Lower lobe of right lung (tissue), 2 donors: Measurements from ENCODE around the gene LCN15. TPM values are rescaled to one million over a fixed set of nuclear protein-coding genes. Genes with fewer than 3 reads are reported as not detected.

Experiments used
- ATAC-seq, 2 donors: fragments of 200-7000 bp; cut with Tn5 transposase; one replicate each; pipeline ENCODE4 v1.9.1; 2020 to 2022; ENCODE audit warnings: mild to moderate bottlenecking in 2 of 2, moderate library complexity in 2 of 2
- DNase-seq: peaks from one replicate; pipeline ENCODE4 v3.0.0-alpha.2; 2020
- H3K27ac ChIP-seq: fragments of 200-600 bp; one replicate; pipeline ENCODE4 v1.8.0; 2022
- H3K27me3 ChIP-seq: fragments of 200-600 bp; one replicate; pipeline ENCODE4 v1.8.0; 2022; ENCODE audit warnings: low read depth
- H3K36me3 ChIP-seq: fragments of 200-600 bp; one replicate; pipeline ENCODE4 v1.8.0; 2022; ENCODE audit warnings: mild to moderate bottlenecking
- H3K4me1 ChIP-seq: fragments of 200-600 bp; one replicate; pipeline ENCODE4 v1.8.0; 2022
- H3K4me3 ChIP-seq: fragments of 200-600 bp; one replicate; pipeline ENCODE4 v1.8.0; 2022; ENCODE audit warnings: mild to moderate bottlenecking
- H3K9me3 ChIP-seq: fragments of 200-600 bp; one replicate; pipeline ENCODE4 v1.8.0; 2022
- CTCF ChIP-seq: fragments of 200-600 bp; IDR thresholded peaks from one replicate; pipeline ENCODE4 v1.8.0; 2022; ENCODE audit warnings: antibody characterized with exemption, mild to moderate bottlenecking
- intact Hi-C: fragments of 100-400 bp; cut with DNase I; formaldehyde crosslinking; loops from one replicate; pipeline ENCODE4 v1.11.0; 2022
- total RNA-seq: library from RNA; stranded (reverse); fragmentation: NEBNext Ultra II Directional; extraction: Animal tissue kit (Norgen Biotek cat#: 25700); gene quantifications from one replicate; pipeline ENCODE4 v1.2.1, GENCODE V29; 2021
- donor health status: DM: no; HTN: yes; CAD: no; lungs with severe emphysema.

Gene LCN15
- total RNA-seq, 1 donor from 2014 or later: not detected

- DNase-seq (no peak), ATAC-seq (no peak)
- Histone ChIP-seq H3K36me3 (peaks cover 63% of the 10 kb centered on the region), H3K9me3 (no peaks in the 10 kb centered on the region), H3K4me3 (no peak overlapping the region), H3K4me1 (peaks cover 79% of the 10 kb centered on the region), H3K27me3 (no peaks in the 10 kb centered on the region), H3K27ac (no peak overlapping the region)
- intact Hi-C loops: no loop called here
- no peak for TF ChIP-seq CTCF
Measured at GRCh38 chr9:136724772-136725171, 39.5 kb downstream of the LCN15 start.

GRCh38 chr9:136723989-136724388, 40.3 kb downstream of the LCN15 start:
- DNase-seq (no peak), ATAC-seq (no peak)
- H3K4me1 ChIP-seq: peaks cover 82% of the 10 kb centered on the region
- H3K36me3 ChIP-seq: peaks cover 63% of the 10 kb centered on the region
- no peak for TF ChIP-seq CTCF
- H3K9me3 ChIP-seq: no peaks in the 10 kb centered on the region
- no peaks in the 10 kb centered on the region for H3K27me3 ChIP-seq
- intact Hi-C loops: no loop called here
- H3K27ac ChIP-seq: no peak overlapping the region
- no peak overlapping the region for H3K4me3 ChIP-seq

GRCh38 chr9:136723362-136723976, 40.8 kb downstream of the LCN15 start:
- no peaks in the 10 kb centered on the region for H3K9me3 ChIP-seq
- DNase-seq (no peak), ATAC-seq (no peak)
- intact Hi-C loops: no loop called here
- H3K4me1 ChIP-seq: peaks cover 81% of the 10 kb centered on the region
- H3K27me3 ChIP-seq: no peaks in the 10 kb centered on the region
- H3K4me3 ChIP-seq: no peak overlapping the region
- TF ChIP-seq CTCF: no peak
- no peak overlapping the region for H3K27ac ChIP-seq
- peaks cover 63% of the 10 kb centered on the region for H3K36me3 ChIP-seq

GRCh38 chr9:136722969-136723356, 41.4 kb downstream of the LCN15 start:
- intact Hi-C loops: no loop called here
- Histone ChIP-seq H3K4me3 (no peak overlapping the region), H3K4me1 (peaks cover 81% of the 10 kb centered on the region), H3K36me3 (peaks cover 63% of the 10 kb centered on the region), H3K9me3 (no peaks in the 10 kb centered on the region), H3K27me3 (no peaks in the 10 kb centered on the region), H3K27ac (no peak overlapping the region)
- no peak for TF ChIP-seq CTCF
- DNase-seq (no peak), ATAC-seq (no peak)

- Histone ChIP-seq H3K27ac (peak overlapping the region; percentile 20), H3K9me3 (no peaks in the 10 kb centered on the region), H3K4me1 (peaks cover 81% of the 10 kb centered on the region), H3K27me3 (no peaks in the 10 kb centered on the region), H3K36me3 (peaks cover 63% of the 10 kb centered on the region), H3K4me3 (no peak overlapping the region)
- TF ChIP-seq CTCF: no peak
- ATAC-seq (no peak), DNase-seq (no peak)
- intact Hi-C loops: no loop called here
Measured at GRCh38 chr9:136722093-136722968, 42.0 kb downstream of the LCN15 start.
